Bronchial epithelial cell (primary cell): Measurements from ENCODE around the gene MRPL52. TPM values are rescaled to one million over a fixed set of nuclear protein-coding genes. Genes with fewer than 3 reads are reported as not detected.

Experiments
- DNase-seq: peaks from one replicate; pipeline ENCODE4 v3.0.0-alpha.2; 2010; ENCODE audit warnings: low read depth
- FAIRE-seq: peaks from 2 replicates; lab custom pipeline; 2011; peaks lifted over from hg19 to GRCh38; lab: Jason Lieb, UNC
- H3K27me3 ChIP-seq: 2 replicates; pipeline ENCODE4 v1.5.1; 2011; ENCODE audit warnings: low read length; ENCODE audit not compliant: control insufficient read depth, insufficient read depth
- H3K36me3 ChIP-seq: 2 replicates; pipeline ENCODE4 v1.5.1; 2011; ENCODE audit warnings: low read length; ENCODE audit not compliant: control insufficient read depth, insufficient read depth
- H3K4me3 ChIP-seq: 2 replicates; pipeline ENCODE4 v1.5.1; 2011; ENCODE audit warnings: mild to moderate bottlenecking, low read depth, low read length, control low read depth
- CTCF ChIP-seq: IDR thresholded peaks from 2 replicates; pipeline ENCODE4 v1.5.1; 2011; ENCODE audit warnings: mild to moderate bottlenecking, moderate library complexity, low read length, control low read depth, inconsistent platforms; ENCODE audit not compliant: insufficient read depth, severe bottlenecking
- total RNA-seq: library from RNA; depleted of rRNA; stranded (reverse); fragments of >200 nt; gene quantifications from 2 replicates; pipeline ENCODE4 v1.2.1, GENCODE V29; 2014

MRPL52 gene
- total RNA-seq, 1 donor from 2014 or later = 33.2 TPM

- TF ChIP-seq CTCF = no peak
- Histone ChIP-seq H3K4me3 (no peak within 1 kb of the TSS), H3K36me3 (peaks cover 7% of the 10 kb centered on the region), H3K27me3 (no peaks in the 10 kb centered on the region)
- FAIRE-seq (no peak), DNase-seq (no peak)
Observed at GRCh38 chr14:22883173-22883976, 53.7 kb downstream of the MRPL52 start, which contains the start of gene REM2. TSS of gene REM2 (plus strand) at chr14:22883222. CDS start at chr14:22883288, 66 bp downstream.

- no peak for FAIRE-seq
Observed at GRCh38 chr14:22884076-22884737, 54.5 kb downstream of the MRPL52 start.

More at GRCh38 chr14:22884076-22884737, 54.5 kb downstream of the MRPL52 start:
- no peak for DNase-seq
- H3K4me3 ChIP-seq = no peak overlapping the region
- TF ChIP-seq CTCF = no peak
- H3K27me3 ChIP-seq = no peaks in the 10 kb centered on the region
- H3K36me3 ChIP-seq = no peaks in the 10 kb centered on the region

Other genes starting within 250 kb of the MRPL52 start
- gene DAD1, start 240.7 kb upstream of the MRPL52 start, total RNA-seq = 193 and 236 TPM in 2 replicates
- gene ABHD4, start 231.6 kb upstream of the MRPL52 start, total RNA-seq = 5.3 and 8.2 TPM in 2 replicates
- gene OR6J1, start 185.5 kb upstream of the MRPL52 start, total RNA-seq = not detected in 2 replicates
- 25.6 and 29.2 TPM in 2 replicates for gene OXA1L, start 63.2 kb upstream of the MRPL52 start, total RNA-seq
- gene SLC7A7, start 14.5 kb upstream of the MRPL52 start, total RNA-seq = 0.51 and 0.79 TPM in 2 replicates
- 126 and 140 TPM in 2 replicates for gene MMP14, start 6.7 kb downstream of the MRPL52 start, total RNA-seq
- gene LRP10, start 41.9 kb downstream of the MRPL52 start, total RNA-seq = 34.8 and 63.6 TPM in 2 replicates
- gene REM2, start 53.3 kb downstream of the MRPL52 start, total RNA-seq = under 0.01 TPM in 1 of 2 replicates, not detected in the other
- gene RBM23, start 89.3 kb downstream of the MRPL52 start, total RNA-seq = 26.6 and 41.2 TPM in 2 replicates
- 79.2 and 91.1 TPM in 2 replicates for gene PRMT5, start 99.5 kb downstream of the MRPL52 start, total RNA-seq
- gene HAUS4, start 127.2 kb downstream of the MRPL52 start, total RNA-seq = 58.8 and 113 TPM in 2 replicates
- 174 and 223 TPM in 2 replicates for gene AJUBA, start 152.7 kb downstream of the MRPL52 start, total RNA-seq
- 6.3 and 7.4 TPM in 2 replicates for gene C14orf93, start 180.3 kb downstream of the MRPL52 start, total RNA-seq
- gene PSMB5, start 205.0 kb downstream of the MRPL52 start, total RNA-seq = 158 and 220 TPM in 2 replicates
- not detected in 2 replicates for gene PSMB11, start 212.3 kb downstream of the MRPL52 start, total RNA-seq
- gene CDH24, start 227.6 kb downstream of the MRPL52 start, total RNA-seq = 2.7 and 2.9 TPM in 2 replicates